Inflammatory macrophage treated with lipopolysaccharide for 4 hours (primary cell): ENCODE results near the gene LRMDA.
"Not testable (repeated sequence)": the region's sequence is repeated elsewhere in the genome, so short reads cannot be mapped to it uniquely, and the experiment has no call there.

Experiments
- DNase-seq: peaks from one replicate; pipeline ENCODE4 v3.0.0-alpha.2; 2020

The LRMDA gene

GRCh38 chr10:75761289-75761688 lies 329.9 kb downstream of the LRMDA start:
- DNase-seq, result no peak

- DNase-seq, result no peak
These were observed 331.0 kb downstream of the LRMDA start for GRCh38 chr10:75762431-75762802.

- no peak for DNase-seq
These were observed 332.2 kb downstream of the LRMDA start for GRCh38 chr10:75763652-75764051.

- DNase-seq, result no peak
These were observed 333.8 kb downstream of the LRMDA start for GRCh38 chr10:75764974-75765788.

- DNase-seq, result no peak
These were observed 334.3 kb downstream of the LRMDA start for GRCh38 chr10:75765789-75766096.

- DNase-seq, result no peak
These were observed 334.7 kb downstream of the LRMDA start for GRCh38 chr10:75766106-75766505.

- not testable (repeated sequence) for DNase-seq
These were observed 335.3 kb downstream of the LRMDA start for GRCh38 chr10:75766752-75767151.

GRCh38 chr10:75770626-75771081 lies 339.2 kb downstream of the LRMDA start:
- DNase-seq, result no peak

- DNase-seq, result no peak
These were observed 340.2 kb downstream of the LRMDA start for GRCh38 chr10:75771606-75772005.

GRCh38 chr10:75772153-75772887 lies 340.9 kb downstream of the LRMDA start:
- DNase-seq, result peak; percentile 80

- DNase-seq, result no peak
These were observed 341.9 kb downstream of the LRMDA start for GRCh38 chr10:75773231-75773780.

- no peak for DNase-seq
These were observed 342.7 kb downstream of the LRMDA start for GRCh38 chr10:75773813-75774782.

- DNase-seq, result no peak
These were observed 343.5 kb downstream of the LRMDA start for GRCh38 chr10:75774783-75775490.

- no peak for DNase-seq
These were observed 345.5 kb downstream of the LRMDA start for GRCh38 chr10:75776738-75777504.

GRCh38 chr10:75778665-75779064 lies 347.2 kb downstream of the LRMDA start:
- DNase-seq, result no peak

- no peak for DNase-seq
These were observed 347.9 kb downstream of the LRMDA start for GRCh38 chr10:75779276-75779675.

- DNase-seq, result no peak
These were observed 351.2 kb downstream of the LRMDA start for GRCh38 chr10:75782463-75783248.

GRCh38 chr10:75788394-75789205 lies 357.2 kb downstream of the LRMDA start:
- no peak for DNase-seq

GRCh38 chr10:75793848-75794247 lies 362.4 kb downstream of the LRMDA start:
- DNase-seq, result no peak

GRCh38 chr10:75801121-75801520 lies 369.7 kb downstream of the LRMDA start:
- no peak for DNase-seq
